Activated T-helper 17 cell treated with anti-CD3 and anti-CD28 coated beads, Interleukin-2, amount 50 U/mL, for 72 hours (primary cell): ENCODE measurements around the gene RDX. TPM values are rescaled to one million over a fixed set of nuclear protein-coding genes. Genes with fewer than 3 reads are reported as not detected.

ENCODE experiments used
- ATAC-seq: fragments of 150-1000 bp; cut with Tn5 transposase; replicated peaks from 2 replicates; pipeline ENCODE4 v1.10.0; 2021; ENCODE audit warnings: mild to moderate bottlenecking, moderate library complexity
- H3K27ac Mint-ChIP-seq: one replicate; pipeline ENCODE4 v1.8.0; 2022; ENCODE audit warnings: mixed read lengths
- H3K27me3 Mint-ChIP-seq: one replicate; pipeline ENCODE4 v1.8.0; 2022; ENCODE audit warnings: mixed read lengths
- H3K36me3 Mint-ChIP-seq: one replicate; pipeline ENCODE4 v1.8.0; 2022; ENCODE audit warnings: low read depth, mild to moderate bottlenecking, mixed read lengths
- H3K4me1 Mint-ChIP-seq: one replicate; pipeline ENCODE4 v1.8.0; 2022; ENCODE audit warnings: mixed read lengths
- H3K4me3 Mint-ChIP-seq: one replicate; pipeline ENCODE4 v1.8.0; 2022; ENCODE audit warnings: mild to moderate bottlenecking, mixed read lengths
- H3K9me3 Mint-ChIP-seq: one replicate; pipeline ENCODE4 v1.8.0; 2022; ENCODE audit warnings: mixed read lengths
- total RNA-seq, 2 donors: library from RNA; stranded (reverse); gene quantifications; one replicate each; pipeline ENCODE4 v1.2.3, GENCODE V29; 2022

Gene RDX
- 10 to 100 TPM; 83.2 to 95.6 TPM for total RNA-seq

DNA sequence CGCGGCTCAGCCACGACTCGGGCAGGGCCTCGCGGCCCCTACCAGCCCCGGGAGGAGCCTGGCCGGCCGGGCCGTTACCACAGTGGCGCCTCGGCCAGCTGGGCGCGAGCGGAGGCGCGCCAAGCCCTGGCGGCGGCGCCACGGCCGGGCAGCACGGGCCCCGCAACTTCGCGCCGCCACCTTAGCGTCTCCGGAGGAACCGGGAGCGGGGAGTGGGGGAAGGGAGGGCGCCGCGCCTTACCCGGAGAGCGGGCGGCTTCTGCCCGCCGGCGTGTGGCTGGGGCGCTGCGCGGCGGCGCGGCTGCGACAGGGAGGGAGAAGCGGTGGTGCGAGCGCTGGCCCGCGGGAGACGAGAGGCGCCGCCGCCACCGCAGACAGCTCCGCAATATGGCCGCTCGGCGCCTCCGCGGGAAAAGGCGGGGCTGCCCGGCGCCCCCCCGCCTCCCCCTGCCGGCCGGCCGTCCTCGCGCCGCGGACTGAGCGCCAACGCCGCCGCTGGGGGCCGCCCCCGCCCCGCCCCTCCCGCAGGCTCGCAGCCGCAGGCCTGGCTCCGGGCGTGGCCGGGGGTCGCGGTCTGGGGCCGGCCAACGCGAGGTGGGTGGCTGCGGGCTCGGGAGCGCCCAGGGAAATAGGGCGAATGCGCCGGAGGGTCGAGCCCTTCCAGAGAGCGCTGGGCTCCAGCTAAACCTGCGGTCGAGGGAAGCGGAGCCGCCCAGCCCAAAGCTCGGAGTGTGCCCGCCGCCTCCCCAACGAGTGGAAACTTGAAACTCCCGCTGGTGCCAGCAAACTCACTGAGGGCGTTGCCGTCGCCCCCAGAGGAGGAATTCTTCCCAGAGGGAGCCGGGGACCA, at the start of gene RDX:
TSS of gene RDX (minus strand) at position 389 of the 850 bp plus-strand sequence. CDS start 16,922 bp downstream, outside the sequence.
- Mint-ChIP-seq H3K27ac (peak within 1 kb of the TSS; percentile 90), H3K4me1 (peaks cover 13% of the 10 kb centered on the region), H3K36me3 (peaks cover 39% of the 10 kb centered on the region), H3K9me3 (no peaks in the 10 kb centered on the region), H3K4me3 (peak within 1 kb of the TSS; percentile 88), H3K27me3 (no peaks in the 10 kb centered on the region)
- peak; percentile 72 for ATAC-seq

DNA sequence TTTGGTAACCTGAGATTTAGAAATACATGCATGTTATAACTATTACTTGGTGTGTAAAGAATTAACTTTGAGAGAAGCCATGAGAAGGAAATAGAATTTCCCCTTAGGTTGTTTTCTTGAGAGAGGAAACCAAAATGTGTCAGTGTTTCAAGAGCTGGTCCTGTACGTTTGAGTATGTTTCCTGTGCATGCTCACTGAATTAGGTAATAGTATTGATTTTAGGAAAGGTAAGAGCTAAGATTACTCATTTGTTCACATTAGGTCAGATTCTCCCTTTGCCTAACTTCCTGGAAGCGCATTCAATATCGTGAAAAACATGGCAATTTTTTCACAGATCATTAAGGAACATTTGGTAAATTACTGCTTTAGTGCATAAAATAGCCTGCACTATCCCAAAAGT, 49.3 kb upstream of the RDX start:
- peak overlapping the region; percentile 75 for H3K4me3 Mint-ChIP-seq
- peaks cover 25% of the 10 kb centered on the region for H3K36me3 Mint-ChIP-seq
- peaks cover 11% of the 10 kb centered on the region for H3K9me3 Mint-ChIP-seq
- ATAC-seq, result peak; percentile 60
- H3K27ac Mint-ChIP-seq, result peak overlapping the region; percentile 98
- H3K27me3 Mint-ChIP-seq, result no peaks in the 10 kb centered on the region
- H3K4me1 Mint-ChIP-seq, result peaks cover 51% of the 10 kb centered on the region

DNA sequence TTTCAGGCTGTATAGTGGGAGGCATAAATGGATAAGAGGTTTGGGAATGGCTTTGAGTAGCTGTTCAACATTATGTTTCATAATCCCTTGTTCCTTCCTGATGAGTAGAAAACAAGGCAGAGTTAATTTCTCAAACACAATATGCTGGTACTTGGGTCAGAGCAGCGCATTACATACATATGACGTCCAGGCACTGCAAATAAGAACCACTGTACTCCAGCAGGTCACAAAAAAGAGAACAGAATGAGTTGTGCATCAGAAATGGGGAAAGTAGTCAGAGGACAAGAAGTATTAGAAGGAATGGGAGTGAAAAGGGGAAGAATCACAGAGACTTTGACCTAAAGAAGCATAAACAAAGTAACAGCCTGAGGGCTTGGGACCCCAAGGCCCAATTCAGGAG, 44.0 kb upstream of the RDX start:
- no peak for ATAC-seq
- peaks cover 34% of the 10 kb centered on the region for H3K4me1 Mint-ChIP-seq

DNA sequence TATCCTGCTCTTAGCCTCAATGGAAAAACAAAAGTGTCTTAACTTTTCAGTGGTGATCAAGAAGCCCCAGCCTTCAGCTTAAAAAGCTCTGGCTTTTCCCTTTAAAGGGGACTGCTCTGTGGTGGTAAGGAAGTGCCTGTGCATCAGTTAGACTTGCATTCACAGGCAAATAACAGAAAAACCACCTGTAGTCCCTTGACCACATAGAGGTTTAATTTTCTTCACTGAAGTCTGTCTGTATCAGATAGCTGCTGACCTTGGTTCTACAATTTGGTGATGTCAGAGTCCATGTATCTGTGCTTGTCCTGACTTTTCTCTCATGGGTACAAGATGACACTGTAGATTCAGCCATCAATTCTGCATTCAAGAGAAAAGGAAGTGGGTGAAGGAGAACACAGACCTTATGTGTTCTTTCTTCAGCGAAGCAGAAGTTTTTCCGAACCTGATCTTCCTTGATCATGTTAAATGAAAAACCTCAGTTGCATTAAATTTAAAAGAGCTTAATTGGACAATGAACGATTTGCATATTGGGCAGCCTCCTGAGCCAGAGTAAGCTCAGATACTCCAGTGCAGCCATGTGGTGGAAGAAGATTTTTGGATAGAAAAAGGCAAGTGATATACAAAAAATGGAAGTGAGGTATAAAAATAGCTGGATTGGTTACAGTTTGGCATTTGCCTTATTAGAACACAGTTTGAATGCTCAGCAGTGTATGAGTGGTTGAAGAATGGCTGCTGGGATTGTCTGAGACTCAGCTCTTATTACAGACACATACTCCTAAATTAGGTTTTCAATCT, 43.2 kb upstream of the RDX start:
- Mint-ChIP-seq H3K36me3 (peaks cover 45% of the 10 kb centered on the region), H3K27me3 (no peaks in the 10 kb centered on the region), H3K4me3 (peak overlapping the region; percentile 63), H3K9me3 (peaks cover 7% of the 10 kb centered on the region), H3K27ac (peak overlapping the region; percentile 98), H3K4me1 (peaks cover 29% of the 10 kb centered on the region)
- peak; percentile 20 for ATAC-seq

More for the DNA sequence above, 44.0 kb upstream of the RDX start:
- Mint-ChIP-seq H3K27ac (no peak overlapping the region), H3K9me3 (peaks cover 7% of the 10 kb centered on the region), H3K36me3 (peaks cover 42% of the 10 kb centered on the region), H3K27me3 (no peaks in the 10 kb centered on the region), H3K4me3 (no peak overlapping the region)

DNA sequence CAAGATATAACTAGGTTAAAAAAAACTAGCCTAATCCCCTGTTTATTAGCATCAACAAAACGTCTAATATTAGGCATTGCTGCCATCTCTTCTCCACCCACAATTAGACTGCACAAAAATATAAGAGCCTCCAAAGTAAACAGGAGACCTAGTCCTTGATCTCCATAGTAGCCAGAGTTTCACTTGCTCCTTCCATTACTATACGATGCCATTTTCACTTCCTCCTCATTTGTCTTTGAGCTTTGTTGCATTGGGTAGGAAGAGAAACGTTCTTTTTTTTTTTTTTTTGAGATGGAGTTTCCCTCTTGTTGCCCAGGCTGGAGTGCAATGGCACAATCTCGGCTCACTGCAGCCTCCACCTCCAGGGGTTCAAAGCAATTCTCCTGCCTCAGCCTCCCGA, 42.3 kb upstream of the RDX start:
- peaks cover 29% of the 10 kb centered on the region for H3K4me1 Mint-ChIP-seq
- H3K9me3 Mint-ChIP-seq, result peaks cover 7% of the 10 kb centered on the region
- H3K27ac Mint-ChIP-seq, result peak overlapping the region; percentile 98
- H3K36me3 Mint-ChIP-seq, result peaks cover 55% of the 10 kb centered on the region
- H3K4me3 Mint-ChIP-seq, result peak overlapping the region; percentile 63
- no peak for ATAC-seq
- no peaks in the 10 kb centered on the region for H3K27me3 Mint-ChIP-seq

DNA sequence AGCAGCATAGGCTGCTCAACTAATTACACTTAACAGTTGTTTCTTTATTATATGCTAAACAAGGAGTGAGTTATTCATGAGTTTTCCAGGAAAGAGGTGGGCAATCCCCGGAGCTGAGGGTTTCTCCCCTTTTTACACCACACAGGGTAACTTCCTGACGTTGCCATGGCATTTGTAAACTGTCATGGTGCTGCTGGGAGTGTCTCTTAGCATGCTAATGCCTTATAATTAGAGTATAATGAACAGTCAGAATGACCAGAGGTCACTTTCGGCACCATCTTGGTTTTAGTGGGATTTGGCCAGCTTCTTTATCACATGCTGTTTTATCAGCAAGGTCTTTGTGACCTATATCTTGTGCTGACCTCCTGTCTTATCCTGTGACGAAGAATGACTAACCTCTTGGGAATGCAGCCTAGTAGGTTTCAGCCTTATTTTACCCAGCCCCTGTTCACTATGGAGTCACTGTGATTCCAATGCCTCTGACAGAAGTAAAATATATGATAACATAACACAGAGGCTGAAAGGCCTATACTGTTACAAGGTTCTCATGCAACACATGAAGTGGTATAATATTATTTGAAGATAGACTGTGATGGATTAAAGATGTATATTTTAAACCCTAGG, 41.3 kb upstream of the RDX start:
- peak; percentile 85 for ATAC-seq
- Mint-ChIP-seq H3K36me3 (peaks cover 65% of the 10 kb centered on the region), H3K4me1 (peaks cover 22% of the 10 kb centered on the region), H3K27me3 (no peaks in the 10 kb centered on the region), H3K27ac (peak overlapping the region; percentile 98), H3K4me3 (peak overlapping the region; percentile 63), H3K9me3 (no peaks in the 10 kb centered on the region)

DNA sequence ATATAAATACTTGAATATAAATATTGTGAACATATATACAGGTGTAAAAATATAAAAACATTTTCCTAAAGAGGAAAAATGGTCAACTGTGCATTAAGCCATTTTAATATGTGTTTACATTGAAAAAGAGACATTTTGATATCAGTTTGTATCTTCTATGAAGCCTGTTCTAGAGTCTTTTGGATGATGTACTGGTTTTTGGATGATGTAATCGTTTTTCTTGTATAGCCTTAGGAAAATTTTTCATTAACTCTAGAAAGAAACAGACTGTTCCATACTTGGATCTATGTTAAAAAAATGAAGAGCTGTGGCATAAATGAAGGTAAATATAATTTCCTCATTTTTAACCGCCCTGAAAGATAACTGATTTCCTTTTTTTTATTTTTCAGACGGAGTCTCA, 39.6 kb upstream of the RDX start:
- H3K27ac Mint-ChIP-seq, result peak overlapping the region; percentile 98
- ATAC-seq, result no peak
- peaks cover 81% of the 10 kb centered on the region for H3K36me3 Mint-ChIP-seq
- H3K27me3 Mint-ChIP-seq, result no peaks in the 10 kb centered on the region
- H3K4me1 Mint-ChIP-seq, result peaks cover 22% of the 10 kb centered on the region
- H3K4me3 Mint-ChIP-seq, result no peak overlapping the region
- H3K9me3 Mint-ChIP-seq, result no peaks in the 10 kb centered on the region

DNA sequence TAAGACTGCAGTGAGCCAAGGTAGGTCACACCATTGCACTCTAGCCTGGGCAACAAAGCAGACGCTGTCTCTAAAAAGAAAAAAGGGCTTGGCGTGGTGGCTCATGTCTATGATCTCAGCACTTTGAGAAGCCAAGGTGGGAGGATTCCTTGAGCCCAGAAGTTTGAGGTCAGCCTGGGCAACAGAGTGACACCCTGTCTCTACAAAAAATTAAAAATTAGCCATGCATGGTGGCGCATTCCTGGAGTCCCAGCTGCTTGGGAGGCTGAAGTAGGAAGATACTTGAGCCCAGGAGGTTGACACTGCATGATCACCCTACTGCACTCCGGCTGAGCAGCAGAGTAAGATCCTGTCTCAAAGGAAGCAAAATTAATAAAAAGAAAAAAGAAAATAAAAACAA, 38.9 kb upstream of the RDX start:
- ATAC-seq, result no peak
- Mint-ChIP-seq H3K27ac (peak overlapping the region; percentile 84), H3K9me3 (no peaks in the 10 kb centered on the region), H3K4me3 (no peak overlapping the region), H3K36me3 (peaks cover 88% of the 10 kb centered on the region), H3K4me1 (peaks cover 27% of the 10 kb centered on the region), H3K27me3 (no peaks in the 10 kb centered on the region)

DNA sequence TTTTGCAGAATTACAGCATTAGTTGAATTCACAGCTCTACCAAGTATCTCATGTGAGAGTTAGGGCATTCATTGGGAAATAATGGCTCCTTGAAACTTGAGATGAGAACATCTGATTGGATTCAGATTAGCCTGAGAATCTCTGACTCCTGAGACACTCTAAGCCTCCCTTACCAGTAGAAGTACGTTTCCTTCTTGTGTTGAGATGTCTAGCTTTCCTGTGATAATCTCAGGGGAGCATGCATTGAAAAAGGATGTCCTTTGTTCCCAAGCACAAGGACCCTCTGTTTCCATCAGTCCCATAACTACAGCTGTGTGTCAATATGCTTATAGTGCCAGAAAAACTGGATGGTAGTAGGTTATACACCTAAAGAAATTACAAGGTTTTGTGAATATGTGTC, 35.2 kb upstream of the RDX start:
- H3K9me3 Mint-ChIP-seq, result no peaks in the 10 kb centered on the region

DNA sequence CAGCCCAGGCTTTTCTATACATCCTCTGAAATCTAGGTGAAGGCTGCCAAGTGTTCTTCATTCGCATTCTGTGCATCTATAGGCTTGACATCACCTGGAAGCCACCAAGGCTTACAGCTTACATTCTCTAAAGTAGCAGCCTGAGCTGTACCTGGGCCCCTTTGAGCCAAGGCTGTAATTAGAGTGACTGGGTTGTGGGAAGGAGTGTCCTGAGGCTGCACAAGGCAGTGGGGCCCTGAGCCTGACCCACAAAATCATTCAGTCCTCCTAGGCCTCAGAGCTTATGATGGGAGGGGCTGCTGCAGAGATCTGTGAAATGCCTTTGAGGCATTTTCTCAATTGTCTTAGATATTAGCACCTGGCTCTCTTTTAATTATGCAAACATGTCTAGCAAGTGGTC, 33.0 kb upstream of the RDX start:
- Mint-ChIP-seq H3K27me3 (no peaks in the 10 kb centered on the region), H3K27ac (peak overlapping the region; percentile 100), H3K9me3 (no peaks in the 10 kb centered on the region), H3K36me3 (peaks cover 72% of the 10 kb centered on the region), H3K4me1 (peaks cover 19% of the 10 kb centered on the region), H3K4me3 (peak overlapping the region; percentile 99)
- ATAC-seq, result peak; percentile 13

More for the DNA sequence above, 35.2 kb upstream of the RDX start:
- Mint-ChIP-seq H3K27ac (no peak overlapping the region), H3K4me1 (peaks cover 19% of the 10 kb centered on the region), H3K27me3 (no peaks in the 10 kb centered on the region), H3K4me3 (peak overlapping the region; percentile 99), H3K36me3 (peaks cover 89% of the 10 kb centered on the region)
- ATAC-seq, result no peak

DNA sequence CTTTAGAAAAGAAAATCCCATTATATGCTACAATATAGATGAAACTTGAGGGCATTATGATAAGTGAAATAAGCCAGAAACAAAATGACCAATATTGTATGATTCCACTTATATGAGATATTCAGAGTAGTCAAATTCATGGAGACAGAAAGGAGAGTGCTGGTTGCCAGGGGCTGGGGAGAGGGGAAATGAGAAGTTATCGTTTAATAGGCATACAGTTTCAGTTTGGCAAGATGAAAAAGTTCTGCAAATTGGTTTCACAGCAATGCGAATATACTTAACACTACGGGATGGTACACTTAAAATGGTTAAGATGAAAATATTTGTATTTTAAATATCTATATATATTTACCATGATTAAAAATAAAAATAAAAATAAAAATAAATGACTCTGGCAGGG, 31.1 kb upstream of the RDX start:
- ATAC-seq, result no peak
- Mint-ChIP-seq H3K9me3 (no peaks in the 10 kb centered on the region), H3K4me1 (peaks cover 19% of the 10 kb centered on the region), H3K27ac (peak overlapping the region; percentile 100), H3K4me3 (peak overlapping the region; percentile 99), H3K36me3 (peaks cover 53% of the 10 kb centered on the region), H3K27me3 (no peaks in the 10 kb centered on the region)

DNA sequence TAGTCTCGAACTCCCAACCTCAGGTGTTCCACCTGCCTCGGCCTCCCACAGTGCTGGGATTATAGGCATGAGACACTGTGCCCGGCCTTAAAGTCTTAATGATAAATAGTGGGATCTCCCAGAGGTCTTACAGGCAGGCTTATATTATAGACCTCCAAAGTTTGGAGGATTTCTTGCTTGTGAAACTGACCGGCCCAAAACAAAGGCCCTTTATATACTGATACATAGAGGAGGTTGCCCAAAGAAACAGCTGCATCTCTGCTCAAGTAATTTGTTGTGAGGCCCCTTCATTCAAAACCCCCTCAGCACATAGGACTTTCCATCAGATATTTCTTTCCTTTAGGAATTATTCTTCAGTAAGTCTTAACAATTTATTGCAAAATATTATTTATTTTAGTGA, 27.4 kb upstream of the RDX start:
- H3K36me3 Mint-ChIP-seq, result peaks cover 16% of the 10 kb centered on the region
- H3K4me3 Mint-ChIP-seq, result no peak overlapping the region
- H3K4me1 Mint-ChIP-seq, result peaks cover 12% of the 10 kb centered on the region
- no peaks in the 10 kb centered on the region for H3K27me3 Mint-ChIP-seq
- H3K9me3 Mint-ChIP-seq, result no peaks in the 10 kb centered on the region
- ATAC-seq, result no peak
- H3K27ac Mint-ChIP-seq, result no peak overlapping the region

DNA sequence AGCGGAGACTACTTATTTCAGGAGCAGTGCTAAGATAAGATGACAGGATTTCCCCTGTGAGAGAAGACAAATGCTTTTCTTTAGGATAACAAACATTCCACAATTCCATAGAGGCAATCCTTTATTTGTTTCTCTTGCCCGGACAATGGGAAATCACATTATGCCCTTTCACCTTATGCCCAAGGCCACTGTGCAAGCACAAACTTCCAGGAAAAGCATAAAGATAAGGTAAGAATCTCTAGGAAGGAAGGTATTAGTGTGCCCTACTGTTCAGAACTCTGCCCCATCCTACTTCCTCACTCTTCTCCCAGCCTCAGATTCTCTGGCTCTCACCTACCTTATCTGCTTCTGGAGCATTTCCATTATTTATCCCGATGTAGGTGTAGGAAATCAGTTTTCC, 23.1 kb upstream of the RDX start:
- no peak for ATAC-seq
- H3K36me3 Mint-ChIP-seq, result no peaks in the 10 kb centered on the region
- no peak overlapping the region for H3K4me3 Mint-ChIP-seq
- H3K9me3 Mint-ChIP-seq, result no peaks in the 10 kb centered on the region
- no peaks in the 10 kb centered on the region for H3K4me1 Mint-ChIP-seq
- H3K27me3 Mint-ChIP-seq, result no peaks in the 10 kb centered on the region
- no peak overlapping the region for H3K27ac Mint-ChIP-seq

DNA sequence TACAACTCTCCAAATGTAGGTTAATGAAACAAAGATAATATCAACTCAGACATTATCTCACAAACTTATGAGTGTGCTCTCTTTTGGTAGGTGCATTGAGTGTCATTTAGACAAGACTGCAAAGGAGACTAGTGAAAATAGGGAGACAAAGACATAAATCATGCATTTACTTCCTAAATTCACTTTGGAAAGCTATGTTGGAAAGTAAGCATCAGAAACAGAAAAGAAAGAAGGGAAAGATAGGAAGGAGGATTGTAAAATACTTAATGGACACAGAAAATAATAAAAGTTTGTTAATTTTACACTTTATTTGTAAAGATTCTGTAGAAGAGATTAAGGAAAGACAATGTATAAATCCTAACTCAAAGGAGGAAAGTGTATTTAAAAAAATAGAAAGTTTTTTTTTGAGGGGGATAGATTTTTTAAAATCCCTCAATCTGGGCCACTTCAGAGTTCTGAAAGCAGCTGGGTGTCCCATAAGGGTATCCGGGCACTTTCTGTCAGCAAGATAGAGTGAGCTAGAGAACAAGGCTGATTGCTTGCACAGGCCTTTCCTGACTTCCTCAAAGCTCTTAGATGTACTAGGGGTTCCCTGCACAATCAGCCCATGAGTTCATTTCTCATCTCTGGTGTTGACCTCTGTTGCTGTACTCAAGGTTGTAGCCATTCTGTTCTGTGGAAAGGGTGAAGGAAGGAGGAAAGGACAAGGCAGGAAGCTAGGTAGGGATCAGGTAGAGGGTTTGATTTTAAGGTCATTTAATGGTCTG, 22.4 kb upstream of the RDX start:
- Mint-ChIP-seq H3K27ac (no peak overlapping the region), H3K4me3 (no peak overlapping the region), H3K36me3 (no peaks in the 10 kb centered on the region), H3K4me1 (no peaks in the 10 kb centered on the region), H3K27me3 (no peaks in the 10 kb centered on the region), H3K9me3 (no peaks in the 10 kb centered on the region)
- no peak for ATAC-seq
